ENCODE results near the gene ELP2.
"Not testable (repeated sequence)": the region's sequence is repeated elsewhere in the genome, so short reads cannot be mapped to it uniquely, and the experiment has no call there.

GRCh38 chr18:36168296-36168695, 38.6 kb downstream of the ELP2 start:
- TF ChIP-seq CTCF, EP300, POLR2AphosphoS5 (IDR thresholded peaks at IDR 0.05): not testable (repeated sequence)

All from suprapubic skin (tissue), 4 donors.